ENCODE results near the gene RAD51D.

DNA sequence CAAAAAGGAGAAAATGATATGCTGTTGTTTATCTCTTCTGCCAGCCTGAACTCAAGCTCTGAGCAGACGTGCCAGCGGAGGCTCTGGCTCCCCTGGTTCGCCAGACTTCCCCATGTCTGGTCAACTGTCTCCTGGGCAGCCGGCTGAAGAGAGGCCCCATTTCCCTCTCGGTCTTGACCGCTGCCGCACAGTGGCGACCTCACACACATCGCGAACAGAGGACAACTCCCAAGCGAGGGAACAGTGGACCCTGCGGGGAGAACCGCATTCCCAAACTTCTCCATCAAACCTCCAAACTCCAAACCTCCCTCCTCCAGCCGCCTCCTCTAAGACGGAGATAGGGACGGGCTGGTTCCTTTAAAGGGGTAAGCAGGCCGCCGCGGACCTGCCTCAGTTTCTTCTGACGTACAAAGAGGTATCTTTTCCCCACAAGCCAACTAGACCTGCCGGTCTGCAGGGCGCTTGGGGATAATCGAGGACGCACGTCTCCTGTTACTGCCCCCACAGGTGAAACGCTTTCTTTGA lies 31.2 kb downstream of the RAD51D start:
- TF ChIP-seq, protein P1, sequence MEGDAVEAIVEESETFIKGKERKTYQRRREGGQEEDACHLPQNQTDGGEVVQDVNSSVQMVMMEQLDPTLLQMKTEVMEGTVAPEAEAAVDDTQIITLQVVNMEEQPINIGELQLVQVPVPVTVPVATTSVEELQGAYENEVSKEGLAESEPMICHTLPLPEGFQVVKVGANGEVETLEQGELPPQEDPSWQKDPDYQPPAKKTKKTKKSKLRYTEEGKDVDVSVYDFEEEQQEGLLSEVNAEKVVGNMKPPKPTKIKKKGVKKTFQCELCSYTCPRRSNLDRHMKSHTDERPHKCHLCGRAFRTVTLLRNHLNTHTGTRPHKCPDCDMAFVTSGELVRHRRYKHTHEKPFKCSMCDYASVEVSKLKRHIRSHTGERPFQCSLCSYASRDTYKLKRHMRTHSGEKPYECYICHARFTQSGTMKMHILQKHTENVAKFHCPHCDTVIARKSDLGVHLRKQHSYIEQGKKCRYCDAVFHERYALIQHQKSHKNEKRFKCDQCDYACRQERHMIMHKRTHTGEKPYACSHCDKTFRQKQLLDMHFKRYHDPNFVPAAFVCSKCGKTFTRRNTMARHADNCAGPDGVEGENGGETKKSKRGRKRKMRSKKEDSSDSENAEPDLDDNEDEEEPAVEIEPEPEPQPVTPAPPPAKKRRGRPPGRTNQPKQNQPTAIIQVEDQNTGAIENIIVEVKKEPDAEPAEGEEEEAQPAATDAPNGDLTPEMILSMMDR (IDR thresholded peaks at IDR 0.05; ENCODE audit: low read length), result peak; percentile 34
- TF ChIP-seq EZH2phosphoT487 (IDR thresholded peaks at IDR 0.05; ENCODE audit: low read length), result no peak

Measured in MM.1S (cell line).